RWPE1 (cell line): ENCODE data around the gene FOXL1.
A peak's percentile ranks its signal among the peaks of the same experiment; 100 is the strongest.

ENCODE experiments used
- CTCF ChIA-PET: fragments of 350-600 bp; sonication (Branson Sonifier 250); formaldehyde crosslinking; extraction: SDS; loops from one replicate; lab custom pipeline; 2021; lab: Yijun Ruan, JAX
- POLR2A ChIA-PET: fragments of 400-600 bp; formaldehyde crosslinking; extraction: SDS; loops from one replicate; lab custom pipeline; 2020; ENCODE audit warnings: antibody characterized with exemption; ENCODE audit not compliant: low non-redundant PET; lab: Yijun Ruan, JAX
- DNase-seq: peaks from one replicate; pipeline ENCODE4 v3.0.0; 2012; ENCODE audit warnings: low spot score
- H3K27ac ChIP-seq: fragments of 450-650 bp; 2 replicates; pipeline ENCODE4 v1.5.1; 2017
- TF ChIP-seq, protein P1 (sequence below): fragments of 450-650 bp; conservative IDR thresholded peaks from 2 replicates; pipeline ENCODE4 v1.5.1; 2017; ENCODE audit warnings: low read depth, mild to moderate bottlenecking

The FOXL1 gene

DNA sequence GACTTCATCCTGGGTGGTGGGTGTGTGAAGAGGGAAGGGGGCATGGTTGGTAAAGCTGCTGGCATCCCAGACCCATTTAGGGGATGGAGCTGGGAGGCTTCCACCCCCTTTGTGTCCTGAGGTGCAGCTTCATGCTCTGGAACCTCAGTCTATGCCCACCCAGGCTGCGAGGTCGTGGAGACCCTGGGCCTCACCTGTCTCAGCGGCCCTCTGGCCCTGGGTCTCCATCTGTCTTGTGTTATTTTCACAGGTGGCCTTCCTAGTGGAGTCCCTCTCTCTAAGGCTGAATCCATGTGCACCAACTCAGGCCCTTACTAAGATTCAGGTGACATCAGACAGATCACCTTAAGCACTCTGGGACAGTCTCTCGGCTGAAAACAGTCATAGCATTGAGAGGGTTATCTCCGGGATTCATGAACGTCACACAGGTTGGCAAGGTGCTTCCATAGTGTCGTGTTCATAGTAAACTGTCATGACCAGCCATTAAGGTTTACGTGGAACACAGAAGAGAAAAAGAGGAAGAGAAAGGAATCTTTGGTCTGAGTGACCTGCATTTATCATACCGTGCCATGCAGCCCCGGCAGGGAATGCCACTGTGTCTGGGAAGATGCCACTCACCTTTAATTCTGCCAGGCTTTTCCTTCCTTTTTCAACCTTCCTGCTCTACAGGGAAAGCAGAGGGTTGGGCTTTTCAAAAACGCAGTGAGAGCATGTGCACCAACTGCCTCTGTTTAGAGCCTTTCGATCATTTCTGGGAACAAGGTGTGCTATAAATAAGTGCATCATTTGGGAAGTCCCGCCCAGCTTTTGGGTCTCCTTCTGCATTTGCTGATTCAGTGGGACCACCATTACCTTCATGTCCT lies 4.5 kb upstream of the FOXL1 start:
- CTCF ChIA-PET = interaction anchor here (1.4 kb wide), 1 partner anchor 10 kb away, joined by 3 read pairs; no protein-coding TSS in a partner anchor
- TF ChIP-seq, protein P1, sequence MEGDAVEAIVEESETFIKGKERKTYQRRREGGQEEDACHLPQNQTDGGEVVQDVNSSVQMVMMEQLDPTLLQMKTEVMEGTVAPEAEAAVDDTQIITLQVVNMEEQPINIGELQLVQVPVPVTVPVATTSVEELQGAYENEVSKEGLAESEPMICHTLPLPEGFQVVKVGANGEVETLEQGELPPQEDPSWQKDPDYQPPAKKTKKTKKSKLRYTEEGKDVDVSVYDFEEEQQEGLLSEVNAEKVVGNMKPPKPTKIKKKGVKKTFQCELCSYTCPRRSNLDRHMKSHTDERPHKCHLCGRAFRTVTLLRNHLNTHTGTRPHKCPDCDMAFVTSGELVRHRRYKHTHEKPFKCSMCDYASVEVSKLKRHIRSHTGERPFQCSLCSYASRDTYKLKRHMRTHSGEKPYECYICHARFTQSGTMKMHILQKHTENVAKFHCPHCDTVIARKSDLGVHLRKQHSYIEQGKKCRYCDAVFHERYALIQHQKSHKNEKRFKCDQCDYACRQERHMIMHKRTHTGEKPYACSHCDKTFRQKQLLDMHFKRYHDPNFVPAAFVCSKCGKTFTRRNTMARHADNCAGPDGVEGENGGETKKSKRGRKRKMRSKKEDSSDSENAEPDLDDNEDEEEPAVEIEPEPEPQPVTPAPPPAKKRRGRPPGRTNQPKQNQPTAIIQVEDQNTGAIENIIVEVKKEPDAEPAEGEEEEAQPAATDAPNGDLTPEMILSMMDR = no peak
- no peak for DNase-seq
- POLR2A ChIA-PET = no interaction called here
- peak overlapping the region; percentile 45 for H3K27ac ChIP-seq

DNA sequence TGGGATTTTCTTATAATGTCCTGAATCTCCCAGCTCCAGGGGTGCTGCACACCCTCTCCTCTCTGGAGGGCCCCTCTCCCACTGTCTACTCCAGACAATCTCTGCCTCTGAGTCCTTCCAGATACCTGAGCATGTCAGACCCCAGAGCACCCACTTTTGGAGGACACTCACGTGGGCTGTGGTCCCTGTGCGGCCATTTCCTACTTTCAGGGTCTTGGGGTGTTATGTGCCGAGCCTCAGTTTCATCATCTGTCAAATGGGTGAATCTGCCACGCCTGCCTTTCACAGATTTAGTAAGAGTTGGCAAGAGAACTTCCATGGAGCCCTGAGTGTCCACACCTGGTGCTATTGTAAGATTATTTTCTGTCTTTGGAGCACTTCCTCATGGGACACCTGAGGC lies 3.7 kb upstream of the FOXL1 start:
- TF ChIP-seq, protein P1 = no peak
- peak overlapping the region; percentile 45 for H3K27ac ChIP-seq
- no peak for DNase-seq
- CTCF ChIA-PET = interaction anchor here (0.7 to 1.5 kb wide), 3 partner anchors 10 to 704 kb away, joined by 3 to 6 read pairs (median 3); no protein-coding TSS in a partner anchor
- POLR2A ChIA-PET = no interaction called here

DNA sequence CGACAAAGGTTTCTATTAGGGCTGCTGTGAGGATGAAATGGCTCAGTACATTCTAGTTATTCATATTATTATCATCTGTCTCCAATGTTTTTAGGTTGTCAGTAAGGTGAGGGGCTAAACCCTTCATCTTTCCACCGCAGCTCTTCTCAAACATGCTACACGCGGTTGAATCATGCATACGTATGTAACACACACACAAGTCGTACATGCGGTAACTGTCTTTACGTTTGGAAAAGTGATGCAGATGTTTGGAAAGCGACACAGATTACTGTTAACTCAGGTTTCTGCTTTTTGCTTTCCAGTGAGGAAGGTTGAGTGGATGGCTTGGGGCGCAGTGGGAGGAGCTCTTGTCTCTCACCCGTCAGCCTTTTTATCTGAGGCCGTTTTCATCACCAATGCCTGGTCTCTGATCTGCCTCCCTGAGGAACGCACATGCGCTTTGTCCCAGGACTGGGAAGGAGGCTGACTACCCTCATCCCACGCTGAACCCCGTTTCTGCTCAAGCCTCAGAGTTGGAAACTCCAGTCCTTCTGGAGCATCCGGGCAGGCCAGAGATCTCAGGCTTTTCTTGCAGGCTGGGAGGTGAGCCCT lies 3.2 kb upstream of the FOXL1 start:
- H3K27ac ChIP-seq = peak overlapping the region; percentile 91
- ChIA-PET POLR2A (interaction anchor here (0.7 kb wide), 2 partner anchors 52 to 484 kb away, joined by 6 to 13 read pairs; no protein-coding TSS in a partner anchor), CTCF (interaction anchor here (0.6 to 1.7 kb wide), 9 partner anchors 8 to 709 kb away, joined by 3 to 7 read pairs (median 5); no protein-coding TSS in a partner anchor)
- DNase-seq = no peak
- TF ChIP-seq, protein P1 = no peak

DNA sequence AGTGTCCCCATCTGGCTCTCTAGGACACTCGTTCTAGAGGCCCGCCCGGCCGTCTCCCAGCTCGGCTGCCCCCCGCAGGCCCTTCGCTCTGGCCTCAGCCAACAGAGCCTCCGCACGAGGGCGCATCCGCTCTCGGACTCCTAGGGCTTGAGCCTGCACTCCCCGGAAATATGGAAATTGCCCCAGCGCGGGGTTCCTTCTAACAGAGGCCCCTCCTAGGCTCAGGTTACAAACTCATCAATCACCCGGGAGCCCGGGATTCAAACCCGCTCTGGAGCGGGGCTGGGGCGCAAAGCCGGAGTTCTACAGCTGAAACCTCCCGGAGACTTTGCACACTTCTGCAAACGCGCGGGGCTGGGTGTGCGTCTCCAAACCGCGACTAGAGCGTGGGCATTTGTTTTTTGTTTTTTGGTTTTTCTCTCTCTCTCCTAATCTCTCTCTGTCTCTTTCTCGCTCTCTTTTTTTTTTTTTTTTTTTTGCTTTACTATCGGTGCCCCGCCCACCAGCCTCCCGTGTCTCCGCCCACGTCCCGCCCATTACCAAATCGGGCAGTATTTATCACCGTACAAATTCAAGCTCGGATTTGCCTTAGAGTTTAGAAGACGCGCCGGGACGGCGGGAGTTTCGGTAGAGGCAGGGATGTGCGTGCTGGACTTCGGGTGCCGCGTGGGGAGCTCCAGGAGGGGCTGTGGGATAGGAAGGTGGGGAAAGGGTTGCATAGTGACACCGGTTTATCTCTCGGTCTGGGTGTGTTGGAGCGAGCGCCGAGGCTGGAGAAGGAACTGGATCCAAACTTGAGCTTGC lies 2.4 kb upstream of the FOXL1 start:
- DNase-seq = peak; percentile 96
- TF ChIP-seq, protein P1 = peak; percentile 88
- POLR2A ChIA-PET = interaction anchor here (0.6 to 0.7 kb wide), 4 partner anchors 51 to 483 kb away, joined by 3 to 13 read pairs (median 6); no protein-coding TSS in a partner anchor
- peak overlapping the region; percentile 91 for H3K27ac ChIP-seq
- CTCF ChIA-PET = interaction anchor here (0.5 to 1.7 kb wide), 10 partner anchors 9 to 1822 kb away, joined by 3 to 7 read pairs (median 5); no protein-coding TSS in a partner anchor

DNA sequence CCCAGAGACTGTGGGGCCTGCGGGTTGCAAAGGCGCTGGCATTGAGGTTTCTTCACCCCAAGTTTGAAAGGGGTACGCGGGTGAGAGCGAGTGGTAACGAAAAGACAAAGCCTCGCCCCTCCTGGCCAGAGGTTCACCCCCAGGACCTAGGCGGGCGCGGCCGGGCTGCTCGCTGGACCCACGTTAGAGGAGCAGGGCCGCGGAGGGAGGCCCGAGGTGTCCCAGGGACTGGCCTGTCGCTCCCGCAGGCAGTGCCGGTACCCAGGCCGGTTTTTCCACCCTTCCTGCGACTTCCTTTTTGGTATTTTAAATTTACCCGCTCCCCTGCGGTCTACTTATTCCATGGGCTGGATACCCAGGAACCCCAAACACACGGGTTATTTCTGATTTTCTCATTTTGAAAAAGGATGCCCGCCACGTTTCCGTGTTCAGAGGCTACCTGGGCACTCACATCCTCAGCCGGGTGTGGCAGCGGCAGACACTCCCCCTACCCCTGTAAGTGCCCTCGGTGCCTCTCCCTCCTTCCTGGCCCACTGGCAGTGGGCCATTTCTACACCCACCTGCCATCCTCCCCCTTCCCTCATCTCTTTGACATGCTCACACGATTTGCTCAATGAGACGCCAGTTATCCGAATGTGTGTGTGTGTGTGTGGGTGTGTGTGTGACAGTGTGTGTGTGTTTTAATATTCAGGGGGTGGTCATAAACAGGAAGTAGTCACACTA lies 1.6 kb upstream of the FOXL1 start:
- TF ChIP-seq, protein P1 = no peak
- ChIA-PET CTCF (interaction anchor here (0.9 to 1.7 kb wide), 4 partner anchors 9 to 486 kb away, joined by 4 to 6 read pairs (median 4); no protein-coding TSS in a partner anchor), POLR2A (interaction anchor here (0.6 kb wide), 2 partner anchors 197 to 201 kb away, joined by 3 to 5 read pairs; no protein-coding TSS in a partner anchor)
- no peak for DNase-seq
- peak overlapping the region; percentile 91 for H3K27ac ChIP-seq
